Tibial nerve (tissue), 4 donors: ENCODE measurements around the gene ARL8A. TPM values are rescaled to one million over a fixed set of nuclear protein-coding genes. Genes with fewer than 3 reads are reported as not detected.
A peak's percentile ranks its signal among the peaks of the same experiment; 100 is the strongest.
"Not testable (repeated sequence)": the region's sequence is repeated elsewhere in the genome, so short reads cannot be mapped to it uniquely, and the experiment has no call there.

Experiments
- DNase-seq, 2 donors: peaks; one replicate each; pipeline ENCODE4 v3.0.0-alpha.2; 2019; ENCODE audit warnings: low spot score in 2 of 2
- H3K27ac ChIP-seq, 4 donors: fragments of 200-600 bp; sonication (generic) in 3 of 4; one replicate each; pipeline ENCODE4 v1.5.1; 2017 to 2019; ENCODE audit warnings: mild to moderate bottlenecking in 1 of 4
- H3K27me3 ChIP-seq, 2 donors: fragments of 200-600 bp; sonication (generic) in 1 of 2; one replicate each; pipeline versions ENCODE4 v1.5.1 to v1.6.0; 2017 to 2019
- H3K36me3 ChIP-seq, 3 donors: fragments of 200-600 bp; sonication (generic); one replicate each; pipeline ENCODE4 v1.5.1; 2018 to 2019
- H3K4me1 ChIP-seq, 4 donors: fragments of 200-600 bp; sonication (generic) in 3 of 4; one replicate each; pipeline ENCODE4 v1.5.1; 2017 to 2019
- H3K4me3 ChIP-seq, 4 donors: fragments of 200-600 bp; sonication (generic) in 3 of 4; one replicate each; pipeline ENCODE4 v1.5.1; 2017 to 2019; ENCODE audit warnings: mild to moderate bottlenecking in 1 of 4, moderate library complexity in 1 of 4
- H3K9me3 ChIP-seq, 4 donors: fragments of 200-600 bp; sonication (generic) in 3 of 4; one replicate each; pipeline ENCODE4 v1.5.1; 2017 to 2019
- EP300 ChIP-seq, 2 donors: sonication (generic); formaldehyde crosslinking; IDR thresholded peaks; one replicate each; pipeline ENCODE4 v1.6.1; 2017; ENCODE audit warnings: antibody characterized with exemption in 2 of 2, mild to moderate bottlenecking in 1 of 2
- POLR2A ChIP-seq, 2 donors: fragments of 450-650 bp; IDR thresholded peaks; one replicate each; pipeline ENCODE4 v1.6.1; 2017; ENCODE audit warnings: antibody characterized with exemption in 2 of 2, mild to moderate bottlenecking in 2 of 2, moderate library complexity in 2 of 2
- WGBS, 2 donors: methylation state at CpG; one replicate each; pipeline ENCODE4 v1.1.5; 2018; 5-methylcytosine and 5-hydroxymethylcytosine counted together
- total RNA-seq, 4 donors: library from RNA; depleted of rRNA; stranded (reverse); fragments of >200 nt; gene quantifications; one replicate each; pipeline ENCODE4 v1.1.0, GENCODE V29; 2016
- TF ChIP-seq, protein P1 (sequence below), 5 experiments: fragments of 200-600 bp in 3 of 5; fragments of 450-650 bp in 2 of 5; sonication (generic) in 3 of 5; IDR thresholded peaks; one replicate each; pipeline ENCODE4 v1.5.1; 2016 to 2019; ENCODE audit warnings: antibody characterized with exemption in 5 of 5, mild to moderate bottlenecking in 3 of 5, moderate library complexity in 2 of 5

The ARL8A gene
- 10 to 100 TPM; 35.0 to 64.5 (median 49.3) TPM for total RNA-seq

GRCh38 chr1:202144402-202145067, at the start of gene ARL8A:
ARL8A (minus strand) TSS chr1:202144737; CDS start chr1:202144572, 165 bp downstream.
- peaks cover 0 to 37% (median 23%) of the 10 kb centered on the region in 4 donors for H3K4me1 ChIP-seq

GRCh38 chr1:202194328-202194648, 49.8 kb upstream of the ARL8A start:
- Histone ChIP-seq H3K27ac (no peak overlapping the region), H3K4me1 (peaks cover 0 to 24% (median 0%) of the 10 kb centered on the region in 4 donors)

More at GRCh38 chr1:202144402-202145067, at the start of gene ARL8A:
- DNase-seq: peak; percentile 45 to 54
- no peaks in the 10 kb centered on the region for H3K27me3 ChIP-seq
- no peaks in the 10 kb centered on the region for H3K9me3 ChIP-seq
- peak within 1 kb of the TSS; percentile 87 to 99 (median 92) for H3K27ac ChIP-seq
- peak within 1 kb of the TSS; percentile 73 to 100 (median 96) for H3K4me3 ChIP-seq
- peaks cover 0 to 15% (median 0%) of the 10 kb centered on the region in 3 donors for H3K36me3 ChIP-seq
- TF ChIP-seq POLR2A (IDR thresholded peaks at IDR 0.05): peak; percentile 67 to 77
- peak in 1 of 2 donors; percentile 36 for TF ChIP-seq EP300 (IDR thresholded peaks at IDR 0.05)
- TF ChIP-seq, protein P1, sequence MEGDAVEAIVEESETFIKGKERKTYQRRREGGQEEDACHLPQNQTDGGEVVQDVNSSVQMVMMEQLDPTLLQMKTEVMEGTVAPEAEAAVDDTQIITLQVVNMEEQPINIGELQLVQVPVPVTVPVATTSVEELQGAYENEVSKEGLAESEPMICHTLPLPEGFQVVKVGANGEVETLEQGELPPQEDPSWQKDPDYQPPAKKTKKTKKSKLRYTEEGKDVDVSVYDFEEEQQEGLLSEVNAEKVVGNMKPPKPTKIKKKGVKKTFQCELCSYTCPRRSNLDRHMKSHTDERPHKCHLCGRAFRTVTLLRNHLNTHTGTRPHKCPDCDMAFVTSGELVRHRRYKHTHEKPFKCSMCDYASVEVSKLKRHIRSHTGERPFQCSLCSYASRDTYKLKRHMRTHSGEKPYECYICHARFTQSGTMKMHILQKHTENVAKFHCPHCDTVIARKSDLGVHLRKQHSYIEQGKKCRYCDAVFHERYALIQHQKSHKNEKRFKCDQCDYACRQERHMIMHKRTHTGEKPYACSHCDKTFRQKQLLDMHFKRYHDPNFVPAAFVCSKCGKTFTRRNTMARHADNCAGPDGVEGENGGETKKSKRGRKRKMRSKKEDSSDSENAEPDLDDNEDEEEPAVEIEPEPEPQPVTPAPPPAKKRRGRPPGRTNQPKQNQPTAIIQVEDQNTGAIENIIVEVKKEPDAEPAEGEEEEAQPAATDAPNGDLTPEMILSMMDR (IDR thresholded peaks at IDR 0.05): peak in 1 of 5 experiments; percentile 14
- WGBS, 2 donors: 0 to 4% methylated on average over 6 to 9 of the region's 82 CpGs

DNA sequence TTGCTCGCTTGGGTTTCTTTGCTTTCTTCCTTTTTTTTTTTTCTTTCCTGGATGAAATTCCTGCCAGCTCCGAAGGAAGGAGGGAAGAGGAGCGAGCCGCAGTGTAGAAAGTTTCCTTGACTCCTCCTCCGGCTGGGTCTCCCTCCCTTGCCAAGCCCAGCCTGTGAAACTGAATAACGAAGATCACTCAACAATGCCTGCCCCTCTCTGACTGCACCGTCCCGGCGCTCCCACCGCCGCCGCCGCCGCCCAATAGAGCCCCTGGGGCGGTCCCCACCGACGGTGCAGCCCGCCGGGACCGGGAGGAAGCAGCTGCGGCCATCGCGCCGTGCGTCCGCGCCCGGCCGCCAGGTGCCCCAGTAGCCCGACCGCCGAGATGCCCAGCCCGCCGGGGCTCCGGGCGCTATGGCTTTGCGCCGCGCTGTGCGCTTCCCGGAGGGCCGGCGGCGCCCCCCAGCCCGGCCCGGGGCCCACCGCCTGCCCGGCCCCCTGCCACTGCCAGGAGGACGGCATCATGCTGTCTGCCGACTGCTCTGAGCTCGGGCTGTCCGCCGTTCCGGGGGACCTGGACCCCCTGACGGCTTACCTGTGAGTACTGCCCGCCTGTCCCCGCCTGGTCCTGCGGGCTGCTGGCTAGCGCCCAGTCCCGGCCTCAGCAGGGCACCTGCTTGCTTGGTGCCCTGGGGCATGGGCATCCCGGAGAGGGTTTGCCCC, 49.2 kb upstream of the ARL8A start, which contains the start of gene LGR6:
TSS of gene LGR6 (plus strand) at position 186 of the 714 bp plus-strand sequence. CDS start at position 377, 191 bp downstream.
- H3K9me3 ChIP-seq: no peaks in the 10 kb centered on the region
- peak within 1 kb of the TSS in 2 of 4 donors; percentile 9 to 43 for H3K4me3 ChIP-seq
- no peak within 1 kb of the TSS for H3K27ac ChIP-seq
- H3K4me1 ChIP-seq: peaks cover 0 to 19% (median 0%) of the 10 kb centered on the region in 4 donors
- DNase-seq: no peak
- H3K36me3 ChIP-seq: no peaks in the 10 kb centered on the region
- H3K27me3 ChIP-seq: peaks cover 0 to 35% of the 10 kb centered on the region in 2 donors
- TF ChIP-seq, protein P1 (IDR thresholded peaks at IDR 0.05): peak in 2 of 5 experiments; percentile 8 to 24
- no peak for TF ChIP-seq EP300 (IDR thresholded peaks at IDR 0.05)
- WGBS, 2 donors: 5 to 6% methylated on average over 46 to 60 of the region's 61 CpGs

More at GRCh38 chr1:202194328-202194648, 49.8 kb upstream of the ARL8A start:
- WGBS, 2 donors: 62 to 66% methylated on average over 6 to 7 of the region's 11 CpGs
- Histone ChIP-seq H3K36me3 (no peaks in the 10 kb centered on the region), H3K4me3 (no peak overlapping the region), H3K9me3 (no peaks in the 10 kb centered on the region), H3K27me3 (peaks cover 0 to 35% of the 10 kb centered on the region in 2 donors)
- DNase-seq: no peak
- TF ChIP-seq, protein P1 (IDR thresholded peaks at IDR 0.05): no peak
- no peak for TF ChIP-seq POLR2A (IDR thresholded peaks at IDR 0.05)
- no peak for TF ChIP-seq EP300 (IDR thresholded peaks at IDR 0.05)

DNA sequence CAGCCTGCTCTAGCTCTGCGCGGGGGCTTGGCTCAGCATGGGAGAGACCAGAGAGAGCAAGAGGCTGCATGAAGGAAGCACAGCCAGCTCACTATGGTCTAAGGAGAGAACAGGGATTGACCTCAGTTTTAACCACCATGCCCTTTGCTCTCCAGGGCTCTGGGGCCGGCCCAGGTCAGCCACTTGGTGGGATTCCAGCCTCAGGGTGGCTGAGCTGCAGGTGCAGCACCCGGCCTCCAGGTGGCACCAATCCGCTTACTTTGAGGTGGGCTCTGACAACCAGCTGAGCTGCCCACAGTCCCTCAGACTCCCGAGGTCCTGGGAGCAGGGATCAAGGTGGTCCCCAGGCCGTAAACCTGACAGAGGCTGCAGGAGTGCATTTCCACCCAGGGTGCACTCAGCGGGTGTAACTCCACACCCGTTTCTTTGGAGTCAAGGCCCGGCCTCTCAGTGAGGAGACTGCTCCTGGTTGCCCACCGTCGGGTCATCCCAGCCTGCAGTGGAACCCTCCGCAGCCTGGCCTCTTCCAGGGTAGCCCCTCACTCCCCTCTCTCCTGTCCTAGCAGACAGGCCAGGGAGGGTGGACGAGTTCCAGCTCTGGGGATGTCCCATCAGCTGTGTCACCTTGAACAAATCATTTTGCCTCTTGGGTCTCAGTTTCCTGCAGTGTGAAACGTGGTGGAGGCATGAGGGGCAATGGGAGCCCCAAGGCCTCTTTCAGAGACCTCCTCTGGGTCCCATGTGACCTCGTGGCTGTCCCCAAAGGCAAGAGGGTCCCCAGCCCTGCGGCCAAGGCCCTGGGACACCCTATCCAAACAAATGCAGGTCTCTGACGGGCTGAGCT, 48.5 kb upstream of the ARL8A start:
- TF ChIP-seq EP300 (IDR thresholded peaks at IDR 0.05) (no peak), POLR2A (IDR thresholded peaks at IDR 0.05) (no peak)
- TF ChIP-seq, protein P1 (IDR thresholded peaks at IDR 0.05): peak; percentile 72 to 89 (median 82)
- Histone ChIP-seq H3K4me1 (peaks cover 0 to 18% (median 0%) of the 10 kb centered on the region in 4 donors), H3K27ac (no peak overlapping the region), H3K4me3 (peak overlapping the region in 2 of 4 donors; percentile 9 to 43), H3K27me3 (peaks cover 0 to 35% of the 10 kb centered on the region in 2 donors), H3K36me3 (no peaks in the 10 kb centered on the region), H3K9me3 (no peaks in the 10 kb centered on the region)
- DNase-seq: peak in 1 of 2 donors; percentile 43
- 25 to 28% methylated on average over 14 to 18 of the region's 18 CpGs for WGBS, 2 donors

DNA sequence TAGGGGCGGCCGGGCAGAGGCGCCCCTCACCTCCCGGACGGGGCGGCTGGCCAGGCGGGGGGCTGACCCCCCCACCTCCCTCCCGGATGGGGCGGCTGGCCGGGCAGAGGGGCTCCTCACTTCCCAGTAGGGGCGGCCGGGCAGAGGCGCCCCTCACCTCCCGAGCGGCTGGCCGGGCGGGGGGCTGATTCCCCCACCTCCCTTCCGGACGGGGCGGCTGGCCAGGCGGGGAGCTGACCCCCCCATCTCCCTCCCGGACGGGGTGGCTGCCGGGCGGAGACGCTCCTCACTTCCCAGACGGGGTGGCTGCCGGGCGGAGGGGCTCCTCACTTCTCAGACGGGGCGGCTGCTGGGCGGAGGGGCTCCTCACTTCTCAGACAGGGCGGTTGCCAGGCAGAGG, 46.9 kb upstream of the ARL8A start:
- peaks cover 0 to 35% of the 10 kb centered on the region in 2 donors for H3K27me3 ChIP-seq
- H3K36me3 ChIP-seq, H3K4me3 ChIP-seq, H3K27ac ChIP-seq, H3K9me3 ChIP-seq, DNase-seq: not testable (repeated sequence)
- peaks cover 0 to 18% (median 0%) of the 10 kb centered on the region in 4 donors for H3K4me1 ChIP-seq
- WGBS, 2 donors: 92 to 93% methylated on average over 3 to 17 of the region's 33 CpGs
